Thymus (tissue), 11 donors: ENCODE results near the gene TNFSF10. TPM values are rescaled to one million over a fixed set of nuclear protein-coding genes. Genes with fewer than 3 reads are reported as not detected.
"Not testable (repeated sequence)": the region's sequence is repeated elsewhere in the genome, so short reads cannot be mapped to it uniquely, and the experiment has no call there.

ENCODE experiments used
- DNase-seq, 9 donors: peaks; one replicate each; pipeline ENCODE4 v3.0.0-alpha.2; 2013; ENCODE audit warnings: low spot score in 9 of 9, low read depth in 6 of 9, missing footprints in 1 of 9
- H3K27ac ChIP-seq, 2 donors: one replicate each; pipeline ENCODE4 v1.5.1; 2013; ENCODE audit warnings: control low read depth in 1 of 2, low read depth in 1 of 2, low read length in 1 of 2, mild to moderate bottlenecking in 1 of 2, moderate library complexity in 1 of 2
- H3K27me3 ChIP-seq, 2 donors: one replicate each; pipeline ENCODE4 v1.5.1; 2013; ENCODE audit warnings: low read length in 1 of 2; ENCODE audit not compliant: control insufficient read depth in 2 of 2, insufficient read depth in 1 of 2
- H3K36me3 ChIP-seq, 2 donors: one replicate each; pipeline ENCODE4 v1.5.1; 2013; ENCODE audit warnings: low read length in 1 of 2, mild to moderate bottlenecking in 1 of 2, moderate library complexity in 1 of 2; ENCODE audit not compliant: control insufficient read depth in 2 of 2, insufficient read depth in 2 of 2
- H3K4me1 ChIP-seq, 2 donors: one replicate each; pipeline ENCODE4 v1.5.1; 2013; ENCODE audit warnings: low read length in 2 of 2; ENCODE audit not compliant: control insufficient read depth in 2 of 2, insufficient read depth in 2 of 2
- H3K4me3 ChIP-seq, 2 donors: one replicate each; pipeline ENCODE4 v1.5.1; 2013; ENCODE audit warnings: low read length in 2 of 2, control low read depth in 1 of 2, mild to moderate bottlenecking in 1 of 2
- H3K9me3 ChIP-seq, 2 donors: one replicate each; pipeline ENCODE4 v1.5.1; 2013; ENCODE audit warnings: low read length in 1 of 2, mild to moderate bottlenecking in 1 of 2; ENCODE audit not compliant: control insufficient read depth in 2 of 2, insufficient read depth in 1 of 2
- WGBS: extraction: QIAGEN DNeasy Blood & Tissue Kit; methylation state at CpG from one replicate; pipeline ENCODE4 v1.1.7; 2013; 5-methylcytosine and 5-hydroxymethylcytosine counted together
- polyA plus RNA-seq: library from polyadenylated mRNA; stranded (reverse); fragments of 200-250 nt; gene quantifications from one replicate; pipeline ENCODE4 v1.2.3, GENCODE V29; 2013
- total RNA-seq: library from RNA; stranded (reverse); fragments of 120-200 nt; gene quantifications from one replicate; pipeline ENCODE4 v1.2.4, GENCODE V29; 2013
- donor health status: healthy.

The TNFSF10 gene
- total and polyA plus RNA-seq, 2 donors = 36.9 to 38.4 TPM

- Histone ChIP-seq H3K27ac (peak overlapping the region; percentile 68 to 71), H3K9me3 (no peaks in the 10 kb centered on the region), H3K4me1 (peaks cover 17 to 61% of the 10 kb centered on the region in 2 donors), H3K36me3 (peaks cover 3 to 18% of the 10 kb centered on the region in 2 donors), H3K27me3 (no peaks in the 10 kb centered on the region), H3K4me3 (no peak overlapping the region)
- peak in 3 of 9 donors; percentile 33 to 62 (median 35) for DNase-seq
- WGBS = 50% methylated on average over 4 of the region's 4 CpGs
These were observed 7.9 kb downstream of the TNFSF10 start for GRCh38 chr3:172515130-172515918.

- Histone ChIP-seq H3K36me3 (peaks cover 3 to 18% of the 10 kb centered on the region in 2 donors), H3K27ac (peak overlapping the region; percentile 40 to 71), H3K9me3 (no peaks in the 10 kb centered on the region)
These were observed 8.6 kb downstream of the TNFSF10 start for GRCh38 chr3:172514678-172515077.

DNA sequence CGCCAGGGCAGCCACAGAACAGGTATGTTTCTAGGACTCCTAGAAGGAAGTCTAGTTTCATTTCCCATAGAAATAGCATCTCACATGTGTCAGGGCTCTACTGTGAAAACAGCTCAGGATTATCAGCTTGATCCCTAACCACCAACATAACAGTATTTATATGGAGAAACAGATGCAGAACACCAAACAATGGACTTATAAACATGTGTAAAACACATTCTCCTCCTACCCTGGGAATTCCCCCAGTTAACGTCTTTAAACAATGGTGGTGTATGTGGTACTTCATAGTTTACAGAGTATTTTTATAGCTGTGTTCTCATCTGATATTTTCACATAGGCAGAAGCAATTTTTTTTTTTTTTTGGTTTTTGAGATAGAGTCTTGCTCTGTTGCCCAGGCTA lies 9.7 kb downstream of the TNFSF10 start:
- Histone ChIP-seq H3K27me3 (no peaks in the 10 kb centered on the region), H3K4me1 (peaks cover 17 to 55% of the 10 kb centered on the region in 2 donors), H3K36me3 (peaks cover 3 to 18% of the 10 kb centered on the region in 2 donors), H3K27ac (peak overlapping the region in 1 of 2 donors; percentile 26), H3K9me3 (no peaks in the 10 kb centered on the region), H3K4me3 (no peak overlapping the region)
- 90% methylated on average over 2 of the region's 2 CpGs for WGBS
- DNase-seq = peak in 1 of 9 donors; percentile 17

More at GRCh38 chr3:172514678-172515077, 8.6 kb downstream of the TNFSF10 start:
- Histone ChIP-seq H3K27me3 (no peaks in the 10 kb centered on the region), H3K4me1 (peaks cover 17 to 56% of the 10 kb centered on the region in 2 donors), H3K4me3 (no peak overlapping the region)
- no peak for DNase-seq
- WGBS = 95% methylated on average over 4 of the region's 4 CpGs

DNA sequence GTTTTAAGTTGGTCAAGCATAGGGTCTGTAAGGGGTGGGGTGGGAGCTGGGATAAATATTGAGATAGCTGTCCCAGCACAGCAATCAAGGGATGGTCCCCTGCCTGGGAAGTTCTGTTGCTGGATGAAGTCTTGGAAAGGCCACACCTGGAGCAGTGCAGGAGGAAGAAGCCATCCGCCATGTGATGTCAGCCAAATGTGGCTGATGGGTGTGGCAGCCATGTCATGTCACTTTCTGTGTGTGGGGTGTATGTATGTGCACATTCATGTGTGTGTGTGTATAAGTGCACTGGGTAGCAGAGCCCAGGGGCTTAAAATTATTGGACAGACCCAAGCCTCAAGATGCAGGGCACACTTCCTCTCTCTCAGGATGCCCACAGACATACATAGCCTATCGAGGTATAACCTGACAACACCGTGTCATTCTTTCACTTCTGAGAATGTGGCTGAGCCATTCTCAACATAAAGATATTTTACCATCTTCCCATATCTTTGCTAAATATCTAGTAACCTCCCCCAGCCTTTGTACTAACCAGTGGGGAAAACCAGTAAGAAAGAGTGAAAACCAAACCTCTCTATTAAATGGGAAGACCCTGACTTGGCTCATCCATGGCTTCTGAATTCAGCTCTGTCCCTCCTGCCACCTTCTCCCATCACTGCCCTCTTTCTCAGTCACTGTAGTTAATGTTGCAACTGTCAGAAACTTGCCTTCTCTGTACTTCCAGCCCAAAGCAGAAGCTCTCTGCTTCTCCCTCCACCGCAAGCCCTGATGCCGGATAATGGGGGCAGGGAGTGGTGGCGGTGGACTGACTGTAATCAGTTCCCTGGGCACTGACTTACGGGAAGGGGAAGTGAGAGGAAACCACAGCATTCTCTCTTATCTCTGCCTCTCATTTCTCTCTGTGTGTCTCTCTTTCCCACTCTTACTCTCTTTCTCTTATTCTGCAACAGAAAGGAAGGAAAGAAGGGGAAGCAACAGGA lies 11.2 kb downstream of the TNFSF10 start:
- H3K36me3 ChIP-seq = peaks cover 3 to 24% of the 10 kb centered on the region in 2 donors
- H3K9me3 ChIP-seq = no peaks in the 10 kb centered on the region
- no peak overlapping the region for H3K4me3 ChIP-seq
- peak in 3 of 9 donors; percentile 28 to 70 (median 49) for DNase-seq
- H3K27me3 ChIP-seq = no peaks in the 10 kb centered on the region
- 21% methylated on average over 7 of the region's 7 CpGs for WGBS
- H3K4me1 ChIP-seq = peaks cover 14 to 45% of the 10 kb centered on the region in 2 donors
- peak overlapping the region; percentile 6 to 32 for H3K27ac ChIP-seq

DNA sequence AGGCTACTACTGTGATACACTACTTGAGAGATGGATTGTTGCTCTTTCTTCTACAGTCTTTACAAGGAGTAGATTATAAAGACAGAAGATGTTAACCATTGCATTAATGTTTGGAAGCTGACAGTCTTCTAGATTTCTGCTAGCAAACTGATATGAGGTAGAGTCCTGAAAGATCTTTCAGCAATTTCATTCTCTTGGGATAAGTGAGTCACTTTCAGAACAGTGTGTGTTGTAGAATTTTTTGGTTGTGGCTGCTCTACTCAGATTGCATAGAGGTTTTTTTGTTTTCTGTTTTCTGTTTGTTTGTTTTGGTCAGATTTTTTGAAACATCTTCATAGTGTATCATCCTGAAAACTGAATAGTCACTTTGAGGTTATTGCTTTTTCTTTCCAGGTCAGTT lies 17.1 kb downstream of the TNFSF10 start:
- no peaks in the 10 kb centered on the region for H3K4me1 ChIP-seq
- no peak for DNase-seq
- H3K4me3 ChIP-seq = no peak overlapping the region
- peaks cover 3 to 24% of the 10 kb centered on the region in 2 donors for H3K36me3 ChIP-seq
- H3K27ac ChIP-seq = no peak overlapping the region
- no peaks in the 10 kb centered on the region for H3K27me3 ChIP-seq
- no peaks in the 10 kb centered on the region for H3K9me3 ChIP-seq

- Histone ChIP-seq H3K4me3 (no peak overlapping the region), H3K36me3 (peaks cover 3 to 8% of the 10 kb centered on the region in 2 donors), H3K4me1 (no peaks in the 10 kb centered on the region), H3K27me3 (no peaks in the 10 kb centered on the region), H3K27ac (no peak overlapping the region), H3K9me3 (no peaks in the 10 kb centered on the region)
- DNase-seq = no peak
These were observed 21.7 kb downstream of the TNFSF10 start for GRCh38 chr3:172501540-172501939.

DNA sequence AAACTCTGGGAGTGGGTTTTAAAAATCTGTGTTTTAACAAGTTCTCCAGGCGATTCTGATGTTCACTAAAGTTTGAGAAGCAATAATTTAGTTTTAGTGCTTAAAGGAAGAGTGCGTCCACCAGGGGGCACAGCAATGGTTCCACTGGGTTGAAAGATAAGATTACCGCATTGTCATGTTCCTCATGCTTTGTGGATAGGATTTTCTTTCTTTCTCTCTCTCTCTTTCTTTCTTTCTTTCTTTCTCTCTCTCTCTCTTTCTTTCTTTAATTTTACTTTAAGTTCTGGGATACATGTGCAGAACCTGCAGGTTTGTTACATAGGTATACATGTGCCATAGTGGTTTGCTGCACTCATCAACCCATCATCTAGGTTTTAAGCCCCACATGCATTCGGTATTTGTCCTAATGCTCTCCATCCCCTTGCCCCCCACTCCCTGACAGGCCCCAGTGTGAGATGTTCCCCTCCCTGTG lies 33.0 kb downstream of the TNFSF10 start:
- not testable (repeated sequence) for H3K4me1 ChIP-seq, H3K4me3 ChIP-seq, H3K27ac ChIP-seq, H3K36me3 ChIP-seq, H3K27me3 ChIP-seq, H3K9me3 ChIP-seq
- 39% methylated on average over 4 of the region's 4 CpGs for WGBS
- DNase-seq = peak; percentile 44 to 84 (median 66)

- WGBS = 89% methylated on average over 1 of the region's 1 CpG
- no peak for DNase-seq
- Histone ChIP-seq H3K4me3 (no peak overlapping the region), H3K9me3 (no peaks in the 10 kb centered on the region), H3K27me3 (no peaks in the 10 kb centered on the region), H3K4me1 (no peaks in the 10 kb centered on the region), H3K27ac (no peak overlapping the region), H3K36me3 (no peaks in the 10 kb centered on the region)
These were observed 45.1 kb downstream of the TNFSF10 start for GRCh38 chr3:172478116-172478515.

GRCh38 chr3:172476347-172476746 lies 46.9 kb downstream of the TNFSF10 start:
- Histone ChIP-seq H3K27ac (no peak overlapping the region), H3K4me1 (no peaks in the 10 kb centered on the region), H3K4me3 (no peak overlapping the region), H3K36me3 (no peaks in the 10 kb centered on the region), H3K27me3 (no peaks in the 10 kb centered on the region), H3K9me3 (no peaks in the 10 kb centered on the region)
- DNase-seq = no peak
- WGBS = 83% methylated on average over 5 of the region's 5 CpGs
